KMS-11 (cell line): Measurements from ENCODE around the gene SPRY4.

Experiments used
- H2AFZ ChIP-seq: fragments of 200-600 bp; sonication (generic); 2 replicates; pipeline ENCODE4 v1.6.1; 2016; ENCODE audit warnings: antibody characterized with exemption, mixed run types, low read depth
- H3K27ac ChIP-seq: fragments of 200-600 bp; sonication (generic); 2 replicates; pipeline ENCODE4 v1.6.1; 2016; ENCODE audit warnings: mild to moderate bottlenecking, mixed run types
- H3K27me3 ChIP-seq: fragments of 200-600 bp; sonication (generic); 2 replicates; pipeline ENCODE4 v1.6.1; 2017; ENCODE audit warnings: mild to moderate bottlenecking, low read depth, mixed run types, moderate library complexity; ENCODE audit not compliant: insufficient read depth
- H3K36me3 ChIP-seq: fragments of 200-600 bp; sonication (generic); 2 replicates; pipeline ENCODE4 v1.6.1; 2017; ENCODE audit warnings: mild to moderate bottlenecking, mixed run types; ENCODE audit not compliant: insufficient read depth
- H3K4me1 ChIP-seq: fragments of 200-600 bp; sonication (generic); 2 replicates; pipeline ENCODE4 v1.6.1; 2016; ENCODE audit warnings: mild to moderate bottlenecking, low read depth, mixed run types; ENCODE audit not compliant: poor library complexity, severe bottlenecking
- H3K4me2 ChIP-seq: fragments of 200-600 bp; sonication (generic); 2 replicates; pipeline ENCODE4 v1.7.0; 2016; ENCODE audit warnings: mild to moderate bottlenecking, mixed run types
- H3K4me3 ChIP-seq: fragments of 200-600 bp; sonication (generic); IDR thresholded peaks from 2 replicates; pipeline ENCODE4 v1.6.1; 2017; ENCODE audit warnings: low read depth, low read length, mixed read lengths; ENCODE audit not compliant: insufficient read depth
- H3K79me2 ChIP-seq: fragments of 200-600 bp; sonication (generic); 2 replicates; pipeline ENCODE4 v1.6.1; 2016; ENCODE audit warnings: low read depth, mixed run types; ENCODE audit not compliant: insufficient read depth
- H3K9ac ChIP-seq: fragments of 200-600 bp; sonication (generic); 2 replicates; pipeline ENCODE4 v1.6.1; 2016; ENCODE audit warnings: mild to moderate bottlenecking, mixed run types
- H4K20me1 ChIP-seq: fragments of 200-600 bp; sonication (generic); 2 replicates; pipeline ENCODE4 v1.6.1; 2016; ENCODE audit warnings: mild to moderate bottlenecking, mixed run types; ENCODE audit not compliant: insufficient read depth
- CTCF ChIP-seq: fragments of 200-600 bp; sonication (generic); conservative IDR thresholded peaks from 2 replicates; pipeline ENCODE4 v1.6.1; 2017; ENCODE audit warnings: low read depth, mild to moderate bottlenecking, antibody characterized with exemption, low read length, moderate library complexity, mixed read lengths

The SPRY4 gene

GRCh38 chr5:142295084-142295758, 29.6 kb downstream of the SPRY4 start:
- Histone ChIP-seq H3K79me2 (no peaks in the 10 kb centered on the region), H3K27me3 (no peaks in the 10 kb centered on the region), H3K27ac (no peak overlapping the region), H3K4me1 (no peaks in the 10 kb centered on the region), H3K4me3 (no peak overlapping the region), H3K36me3 (no peaks in the 10 kb centered on the region), H2AFZ (no peak overlapping the region), H4K20me1 (no peaks in the 10 kb centered on the region), H3K9ac (no peak overlapping the region), H3K4me2 (no peak overlapping the region)
- no peak for TF ChIP-seq CTCF

DNA sequence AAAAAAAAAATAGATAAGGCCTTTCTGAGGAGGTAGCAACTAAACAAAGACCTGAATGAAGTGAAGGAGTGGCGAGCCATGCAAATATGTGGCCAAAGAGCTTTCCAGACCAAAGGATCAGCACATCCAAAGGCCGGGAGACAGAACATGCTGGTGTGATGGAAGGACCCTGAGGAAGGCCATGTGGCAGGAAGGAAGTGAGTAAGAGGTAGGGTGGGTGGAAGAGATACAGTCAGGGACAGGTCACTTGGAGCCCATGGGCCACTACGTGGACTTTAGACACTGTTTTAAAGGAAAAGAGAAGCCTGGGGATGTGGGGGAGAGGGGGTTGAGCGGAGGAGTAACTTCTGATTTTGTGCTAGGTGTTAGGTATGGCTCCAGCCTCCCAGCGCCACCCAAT, 31.3 kb downstream of the SPRY4 start:
- no peaks in the 10 kb centered on the region for H3K4me1 ChIP-seq
- TF ChIP-seq CTCF, result no peak
- H3K79me2 ChIP-seq, result no peaks in the 10 kb centered on the region
- H3K27me3 ChIP-seq, result no peaks in the 10 kb centered on the region
- no peaks in the 10 kb centered on the region for H4K20me1 ChIP-seq
- H3K27ac ChIP-seq, result no peak overlapping the region
- no peak overlapping the region for H3K4me3 ChIP-seq
- H3K4me2 ChIP-seq, result no peak overlapping the region
- H2AFZ ChIP-seq, result no peak overlapping the region
- H3K36me3 ChIP-seq, result no peaks in the 10 kb centered on the region
- no peak overlapping the region for H3K9ac ChIP-seq

DNA sequence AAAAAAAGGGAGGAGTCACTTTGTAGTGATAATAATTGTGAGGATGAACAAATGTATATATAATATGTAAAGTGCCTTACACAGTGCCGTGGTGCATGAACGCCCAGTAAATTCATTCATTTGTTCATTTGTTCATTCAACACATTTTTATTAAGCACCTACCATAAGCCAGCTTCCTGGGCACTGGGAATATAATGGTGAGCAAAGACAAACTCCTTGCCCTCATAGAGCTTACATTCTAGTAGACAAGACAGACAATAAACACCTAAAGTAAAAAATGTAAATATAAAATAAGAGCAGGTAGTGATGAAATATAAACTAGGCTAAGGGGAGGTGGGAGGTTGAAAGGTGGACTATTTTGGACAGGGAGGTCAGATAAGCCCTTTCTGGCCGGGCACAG, 32.0 kb downstream of the SPRY4 start:
- Histone ChIP-seq H4K20me1 (no peaks in the 10 kb centered on the region), H3K4me1 (no peaks in the 10 kb centered on the region), H3K36me3 (no peaks in the 10 kb centered on the region), H3K79me2 (no peaks in the 10 kb centered on the region), H3K4me2 (no peak overlapping the region), H3K27me3 (no peaks in the 10 kb centered on the region), H3K27ac (no peak overlapping the region), H2AFZ (no peak overlapping the region), H3K4me3 (no peak overlapping the region), H3K9ac (no peak overlapping the region)
- no peak for TF ChIP-seq CTCF

GRCh38 chr5:142292249-142292648, 32.6 kb downstream of the SPRY4 start:
- Histone ChIP-seq H3K4me1 (no peaks in the 10 kb centered on the region), H2AFZ (no peak overlapping the region), H3K79me2 (no peaks in the 10 kb centered on the region), H3K36me3 (no peaks in the 10 kb centered on the region), H3K9ac (no peak overlapping the region), H3K27me3 (no peaks in the 10 kb centered on the region), H3K27ac (no peak overlapping the region), H4K20me1 (no peaks in the 10 kb centered on the region), H3K4me3 (no peak overlapping the region), H3K4me2 (no peak overlapping the region)
- no peak for TF ChIP-seq CTCF
